Activated CD4-positive, alpha-beta T cell treated with anti-CD3 and anti-CD28 coated beads for 48 hours (primary cell): ENCODE measurements around the gene LIF.

Source experiments
- DNase-seq: peaks from one replicate; pipeline ENCODE4 v3.0.0-alpha.2; 2020

The LIF gene

GRCh38 chr22:30262112-30262511 lies 15.6 kb upstream of the LIF start:
- DNase-seq = no peak

GRCh38 chr22:30261134-30261533 lies 14.6 kb upstream of the LIF start:
- no peak for DNase-seq

- no peak for DNase-seq
Observed at GRCh38 chr22:30260682-30261081, 14.1 kb upstream of the LIF start.

GRCh38 chr22:30260276-30260675 lies 13.7 kb upstream of the LIF start:
- DNase-seq = no peak

- DNase-seq = no peak
Observed at GRCh38 chr22:30254314-30254713, 7.8 kb upstream of the LIF start.

GRCh38 chr22:30253205-30253852 lies 6.8 kb upstream of the LIF start:
- DNase-seq = no peak

- no peak for DNase-seq
Observed at GRCh38 chr22:30252411-30253204, 6.0 kb upstream of the LIF start.

GRCh38 chr22:30251711-30252110 lies 5.2 kb upstream of the LIF start:
- no peak for DNase-seq

GRCh38 chr22:30250661-30251267 lies 4.2 kb upstream of the LIF start:
- DNase-seq = peak; percentile 69

GRCh38 chr22:30250039-30250565 lies 3.5 kb upstream of the LIF start:
- DNase-seq = no peak

- no peak for DNase-seq
Observed at GRCh38 chr22:30249049-30250038, 2.8 kb upstream of the LIF start.

- DNase-seq = no peak
Observed at GRCh38 chr22:30248484-30248883, 1.9 kb upstream of the LIF start.

GRCh38 chr22:30247974-30248373 lies 1.4 kb upstream of the LIF start:
- DNase-seq = no peak

GRCh38 chr22:30247561-30247960 lies 1.0 kb upstream of the LIF start:
- no peak for DNase-seq

GRCh38 chr22:30246814-30247376 lies 336 bp upstream of the LIF start:
- DNase-seq = no peak

- peak; percentile 49 for DNase-seq
Observed at GRCh38 chr22:30245181-30245984, 1.2 kb downstream of the LIF start.

- no peak for DNase-seq
Observed at GRCh38 chr22:30244641-30245040, 1.9 kb downstream of the LIF start.

GRCh38 chr22:30244066-30244465 lies 2.5 kb downstream of the LIF start:
- DNase-seq = no peak

- no peak for DNase-seq
Observed at GRCh38 chr22:30243661-30244060, 2.9 kb downstream of the LIF start.

GRCh38 chr22:30241576-30242371 lies 4.8 kb downstream of the LIF start:
- no peak for DNase-seq
